ENCODE measurements around the gene ALG5.

- TF ChIP-seq CTCF (IDR thresholded peaks at IDR 0.05) (no peak), POLR2AphosphoS5 (IDR thresholded peaks at IDR 0.05) (no peak), EP300 (IDR thresholded peaks at IDR 0.05) (no peak)
These were observed 88.6 kb downstream of the ALG5 start for GRCh38 chr13:36910545-36910944.
